Measurements from ENCODE around the gene PRICKLE4. TPM values are rescaled to one million over a fixed set of nuclear protein-coding genes. Genes with fewer than 3 reads are reported as not detected.
A peak's percentile ranks its signal among the peaks of the same experiment; 100 is the strongest.

Gene PRICKLE4
- total and polyA plus RNA-seq, 2 of the 8 experiments (the other 6 are each of a cell fraction or from before 2014, with no cell fraction given): 0.32 to 1.4 TPM

- Histone ChIP-seq H3K18ac (ENCODE audit: extremely low read depth, low read length) (no peak overlapping the region), H3K9me3 (ENCODE audit: insufficient read depth in 2 of 2, low read depth in 1 of 2, low read length in 1 of 2) (no peaks in the 10 kb centered on the region), H4K5ac (ENCODE audit: insufficient read length, low read depth, low read length) (no peak overlapping the region), H3K27me3 (replicated peaks in 1 of 4; ENCODE audit: control insufficient read depth in 3 of 4, extremely low read depth in 1 of 4, insufficient read depth in 3 of 4, low read length in 3 of 4) (no peaks in the 10 kb centered on the region; a peak in 1 of 7 replicates), H3K27ac (ENCODE audit: low read depth, low read length) (no peak overlapping the region), H3K56ac (replicated peaks; ENCODE audit: insufficient read length, low read depth, low read length) (no peak overlapping the region), H2BK5ac (ENCODE audit: low read depth, low read length) (no peak overlapping the region), H3K23me2 (ENCODE audit: low read depth, low read length) (no peaks in the 10 kb centered on the region), H2AFZ (ENCODE audit: low read length) (no peak overlapping the region), H3K14ac (ENCODE audit: insufficient read length) (no peak overlapping the region), H3K36me3 (ENCODE audit: control insufficient read depth in 2 of 4, insufficient read depth in 4 of 4, low read length in 3 of 4) (no peaks in the 10 kb centered on the region), H2BK12ac (ENCODE audit: low read depth, low read length) (no peak overlapping the region), H2BK15ac (ENCODE audit: low read length) (no peak overlapping the region), H3K23ac (ENCODE audit: insufficient read length) (no peak overlapping the region), H4K8ac (ENCODE audit: extremely low read depth, insufficient read depth, low read length) (no peak overlapping the region), H3K4me1 (replicated peaks in 1 of 4; ENCODE audit: control insufficient read depth in 3 of 4, insufficient read depth in 4 of 4, low read length in 3 of 4) (no peaks in the 10 kb centered on the region; a peak in 1 of 7 replicates), H2BK20ac (ENCODE audit: low read length) (no peak overlapping the region; the same call in 1 of the 2 replicates), H2AK5ac (ENCODE audit: low read depth, low read length) (0 out of 2 replicates have a peak overlapping the region, but pooled peaks have one; percentile 13), H4K91ac (replicated peaks; ENCODE audit: insufficient read length, low read length) (no peak overlapping the region), H3K9ac (replicated peaks in 1 of 4; ENCODE audit: extremely low read depth in 1 of 4, low read depth in 3 of 4, low read length in 3 of 4) (no peak overlapping the region), H3K4me3 (ENCODE audit: extremely low read depth in 1 of 4, insufficient read depth in 2 of 4, low read depth in 3 of 4, low read length in 4 of 4) (no peak overlapping the region), H3K4me2 (ENCODE audit: insufficient read depth in 1 of 2, low read depth in 2 of 2, low read length in 2 of 2) (no peak overlapping the region), H3K4ac (replicated peaks; ENCODE audit: insufficient read length, low read depth, low read length) (no peak overlapping the region), H3K79me2 (ENCODE audit: control insufficient read depth in 1 of 2, insufficient read depth in 2 of 2, low read length in 2 of 2) (no peaks in the 10 kb centered on the region), H2BK120ac (replicated peaks; ENCODE audit: low read depth, low read length) (no peak overlapping the region), H4K20me1 (replicated peaks in 1 of 2; ENCODE audit: control insufficient read depth in 1 of 2, insufficient read depth in 2 of 2, low read length in 2 of 2) (no peaks in the 10 kb centered on the region), H3K79me1 (ENCODE audit: low read depth, low read length) (no peaks in the 10 kb centered on the region)
- TF ChIP-seq MAX (IDR thresholded peaks at IDR 0.05) (no peak), YY1 (IDR thresholded peaks at IDR 0.05; ENCODE audit: low read depth, low read length) (no peak), GABPA (IDR thresholded peaks at IDR 0.05; ENCODE audit: borderline replicate concordance, insufficient read depth, low read length) (no peak), RXRA (IDR thresholded peaks at IDR 0.05; ENCODE audit: insufficient read depth, low read depth, low read length) (no peak), JUND (IDR thresholded peaks at IDR 0.05; ENCODE audit: low read length) (no peak), BCL11A (IDR thresholded peaks at IDR 0.05; ENCODE audit: low read depth in 2 of 2, low read length in 2 of 2) (no peak)
- 75% methylated on average over 2 of the region's 2 CpGs; no CpG with 5 or more reads in 1 of the 2 experiments for WGBS, 2 experiments (ENCODE audit: extremely low coverage in 1 of 2, insufficient coverage in 1 of 2, insufficient read length in 1 of 2, insufficient replicate concordance in 2 of 2, low coverage in 1 of 2, low lambda C conversion rate in 2 of 2, missing lambda C conversion rate in 1 of 2)
- CTCF ChIA-PET (ENCODE audit: partially characterized antibody): interaction anchor here (0.7 to 5.2 kb wide), 2 partner anchors 12 to 24 kb away, joined by 3 to 37 read pairs; partner anchors contain the start of gene TOMM6
- DNase-seq (ENCODE audit: low read depth in 1 of 2, low spot score in 2 of 2): no peak
- no peak for FAIRE-seq
- POLR2A ChIA-PET (ENCODE audit: partially characterized antibody): no interaction called here
Observed at GRCh38 chr6:41763470-41763869, 17.1 kb upstream of the PRICKLE4 start.
